GM12874 (cell line): ENCODE measurements around the gene LMBR1.

Source experiments
- CTCF ChIP-seq: IDR thresholded peaks from 2 replicates; pipeline ENCODE4 v1.5.1; 2011; ENCODE audit warnings: low read depth, mild to moderate bottlenecking, control low read depth, low read length, moderate library complexity; ENCODE audit not compliant: insufficient read depth

The LMBR1 gene

GRCh38 chr7:156640257-156640948, 252.6 kb downstream of the LMBR1 start, which contains the start of gene RNF32:
TSS of gene RNF32 (plus strand) at chr7:156640774. CDS start at chr7:156643878, 3,104 bp downstream.
- TF ChIP-seq CTCF, result no peak

- TF ChIP-seq CTCF, result no peak
Measured at GRCh38 chr7:156639426-156640256, 253.3 kb downstream of the LMBR1 start.

- no peak for TF ChIP-seq CTCF
Measured at GRCh38 chr7:156638443-156639077, 254.4 kb downstream of the LMBR1 start.

- TF ChIP-seq CTCF, result no peak
Measured at GRCh38 chr7:156635529-156636385, 257.2 kb downstream of the LMBR1 start.

GRCh38 chr7:156634117-156634516, 258.9 kb downstream of the LMBR1 start:
- TF ChIP-seq CTCF, result no peak

- no peak for TF ChIP-seq CTCF
Measured at GRCh38 chr7:156629873-156630272, 263.1 kb downstream of the LMBR1 start.
